GM19455 (cell line): Measurements from ENCODE around the gene PCDHB10.
"Not testable (repeated sequence)": the region's sequence is repeated elsewhere in the genome, so short reads cannot be mapped to it uniquely, and the experiment has no call there.

ENCODE experiments used
- ATAC-seq: cut with Tn5 transposase; IDR thresholded peaks from one replicate; pipeline ENCODE4 v1.9.1; 2021; ENCODE audit not compliant: unreplicated experiment

Gene PCDHB10

DNA sequence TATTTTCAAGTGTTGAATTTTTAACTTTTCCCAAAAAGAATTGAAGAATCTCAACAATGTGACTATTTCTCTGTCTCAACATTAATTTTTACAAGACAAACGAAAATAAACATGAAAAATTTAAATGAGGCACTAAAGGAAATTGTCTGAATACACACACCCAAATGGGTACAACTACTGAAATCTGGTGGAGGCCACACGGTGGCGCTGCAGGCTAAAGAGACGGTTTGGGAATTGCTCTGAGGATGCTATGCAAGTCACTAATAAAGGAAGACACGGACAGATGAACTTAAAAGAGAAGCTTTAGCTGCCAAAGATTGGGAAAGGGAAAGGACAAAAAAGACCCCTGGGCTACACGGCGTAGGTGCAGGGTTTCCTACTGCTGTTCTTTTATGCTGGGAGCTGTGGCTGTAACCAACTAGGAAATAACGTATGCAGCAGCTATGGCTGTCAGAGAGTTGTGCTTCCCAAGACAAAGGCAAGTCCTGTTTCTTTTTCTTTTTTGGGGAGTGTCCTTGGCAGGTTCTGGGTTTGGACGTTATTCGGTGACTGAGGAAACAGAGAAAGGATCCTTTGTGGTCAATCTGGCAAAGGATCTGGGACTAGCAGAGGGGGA, at the start of gene PCDHB10:
Gene PCDHB10, plus strand, starts transcription at position 244 of the 616 bp plus-strand sequence. Its CDS starts 200 bp downstream, at position 444.
- ATAC-seq = no peak

DNA sequence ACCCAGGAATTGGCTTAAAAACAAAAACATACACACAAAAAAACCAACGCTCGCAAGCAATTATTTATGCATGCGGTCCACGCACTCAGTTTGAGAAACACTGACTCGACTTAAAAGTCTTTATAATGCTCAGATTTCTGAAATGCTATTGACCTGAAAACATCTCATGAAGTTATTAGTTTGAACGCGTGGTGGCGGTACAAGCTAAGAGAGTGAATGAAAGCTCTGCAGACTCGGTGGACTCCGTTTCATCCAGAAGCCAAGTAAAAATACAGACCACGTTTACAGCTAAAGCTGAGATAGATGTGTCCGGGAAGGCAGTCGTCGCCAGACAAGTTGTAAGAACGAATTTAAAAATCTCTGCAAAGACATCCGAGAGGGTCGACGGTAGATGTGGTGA, 42.3 kb upstream of the PCDHB10 start, which contains the start of gene PCDHB6:
Gene PCDHB6, plus strand, starts transcription at position 246 of the 400 bp plus-strand sequence. CDS start 201 bp downstream, outside the sequence.
- ATAC-seq = no peak

DNA sequence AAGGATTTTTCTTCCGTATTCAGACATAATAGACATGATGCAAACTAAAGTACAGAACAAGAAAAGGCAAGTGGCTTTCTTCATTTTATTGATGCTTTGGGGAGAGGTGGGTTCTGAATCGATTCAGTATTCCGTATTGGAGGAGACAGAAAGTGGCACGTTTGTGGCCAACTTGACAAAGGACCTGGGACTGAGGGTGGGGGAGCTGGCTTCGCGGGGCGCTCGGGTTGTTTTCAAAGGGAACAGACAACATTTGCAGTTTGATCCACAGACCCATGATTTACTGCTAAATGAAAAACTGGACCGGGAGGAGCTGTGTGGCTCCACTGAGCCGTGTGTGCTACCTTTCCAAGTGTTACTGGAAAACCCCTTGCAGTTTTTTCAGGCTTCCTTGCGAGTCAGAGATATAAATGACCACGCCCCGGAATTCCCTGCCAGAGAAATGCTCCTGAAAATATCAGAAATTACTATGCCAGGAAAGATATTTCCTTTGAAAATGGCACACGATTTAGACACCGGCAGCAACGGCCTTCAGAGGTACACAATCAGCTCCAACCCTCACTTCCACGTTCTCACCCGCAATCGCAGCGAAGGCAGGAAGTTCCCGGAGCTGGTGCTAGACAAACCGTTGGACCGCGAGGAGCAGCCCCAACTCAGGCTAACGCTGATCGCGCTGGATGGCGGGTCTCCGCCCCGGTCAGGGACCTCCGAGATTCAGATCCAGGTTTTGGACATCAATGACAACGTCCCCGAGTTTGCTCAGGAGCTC, 41.7 kb upstream of the PCDHB10 start:
- no peak for ATAC-seq

DNA sequence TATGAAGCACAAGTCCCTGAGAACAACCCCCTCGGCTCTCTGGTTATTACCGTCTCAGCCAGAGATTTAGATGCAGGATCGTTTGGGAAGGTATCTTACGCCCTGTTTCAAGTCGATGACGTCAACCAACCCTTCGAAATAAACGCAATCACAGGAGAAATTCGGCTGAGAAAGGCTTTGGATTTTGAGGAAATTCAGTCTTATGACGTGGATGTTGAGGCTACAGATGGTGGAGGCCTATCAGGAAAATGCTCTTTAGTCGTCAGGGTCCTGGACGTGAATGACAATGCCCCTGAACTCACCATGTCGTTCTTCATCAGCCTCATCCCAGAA, 41.2 kb upstream of the PCDHB10 start:
- ATAC-seq = no peak

DNA sequence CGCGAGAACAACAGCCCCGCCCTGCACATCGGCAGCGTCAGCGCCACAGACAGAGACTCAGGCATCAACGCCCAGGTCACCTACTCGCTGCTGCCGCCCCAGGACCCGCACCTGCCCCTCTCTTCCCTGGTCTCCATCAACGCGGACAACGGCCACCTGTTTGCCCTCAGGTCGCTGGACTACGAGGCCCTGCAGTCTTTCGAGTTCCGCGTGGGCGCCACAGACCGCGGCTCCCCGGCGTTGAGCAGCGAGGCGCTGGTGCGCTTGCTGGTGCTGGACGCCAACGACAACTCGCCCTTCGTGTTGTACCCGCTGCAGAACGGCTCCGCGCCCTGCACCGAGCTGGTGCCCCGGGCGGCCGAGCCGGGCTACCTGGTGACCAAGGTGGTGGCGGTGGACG, 40.5 kb upstream of the PCDHB10 start:
- not testable (repeated sequence) for ATAC-seq

DNA sequence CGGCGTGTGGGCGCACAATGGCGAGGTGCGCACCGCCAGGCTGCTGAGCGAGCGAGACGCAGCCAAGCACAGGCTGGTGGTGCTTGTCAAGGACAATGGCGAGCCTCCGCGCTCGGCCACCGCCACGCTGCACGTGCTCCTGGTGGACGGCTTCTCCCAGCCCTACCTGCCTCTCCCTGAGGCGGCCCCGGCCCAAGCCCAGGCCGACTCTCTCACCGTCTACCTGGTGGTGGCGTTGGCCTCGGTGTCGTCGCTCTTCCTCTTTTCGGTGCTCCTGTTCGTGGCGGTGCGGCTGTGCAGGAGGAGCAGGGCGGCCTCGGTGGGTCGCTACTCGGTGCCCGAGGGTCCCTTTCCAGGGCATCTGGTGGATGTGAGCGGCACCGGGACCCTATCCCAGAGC, 40.1 kb upstream of the PCDHB10 start:
- ATAC-seq = not testable (repeated sequence)

DNA sequence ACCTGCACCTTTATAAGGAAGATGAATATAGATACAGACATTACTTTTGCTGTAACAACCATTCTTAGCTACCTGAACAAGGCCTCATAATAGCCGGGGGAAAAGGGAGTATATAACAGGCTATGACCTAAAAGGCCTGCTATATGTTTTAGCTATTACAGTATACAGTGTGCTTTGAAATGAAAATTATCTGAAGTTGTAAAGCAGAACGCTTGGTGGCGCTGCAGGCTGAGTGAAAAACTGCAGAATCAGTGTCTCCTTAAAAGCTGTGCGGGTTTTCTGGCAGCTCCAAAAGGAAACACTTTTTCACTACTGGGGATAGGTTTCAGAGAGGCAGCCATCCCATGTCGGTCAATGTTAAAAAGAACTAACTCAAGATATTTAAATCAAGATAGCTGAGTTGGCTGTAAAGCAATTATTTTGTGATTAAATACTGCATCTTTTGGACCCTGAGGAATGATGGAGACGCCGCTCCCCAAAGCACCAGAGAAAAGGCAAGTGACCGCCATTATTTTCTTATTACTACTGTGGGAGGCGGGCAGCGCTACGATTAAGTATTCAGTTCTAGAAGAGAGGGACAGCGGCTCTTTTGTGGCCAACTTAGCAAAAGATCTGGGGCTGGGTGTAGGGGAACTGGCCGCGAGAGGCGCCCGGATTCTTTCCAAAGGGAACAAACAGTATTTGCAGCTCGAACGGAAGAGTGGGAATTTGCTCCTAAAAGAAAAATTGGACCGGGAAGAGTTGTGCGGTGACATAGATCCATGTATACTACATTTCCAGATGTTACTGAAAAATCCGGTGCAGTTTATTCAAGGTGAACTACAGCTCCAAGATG, 36.4 kb upstream of the PCDHB10 start:
- ATAC-seq = no peak

DNA sequence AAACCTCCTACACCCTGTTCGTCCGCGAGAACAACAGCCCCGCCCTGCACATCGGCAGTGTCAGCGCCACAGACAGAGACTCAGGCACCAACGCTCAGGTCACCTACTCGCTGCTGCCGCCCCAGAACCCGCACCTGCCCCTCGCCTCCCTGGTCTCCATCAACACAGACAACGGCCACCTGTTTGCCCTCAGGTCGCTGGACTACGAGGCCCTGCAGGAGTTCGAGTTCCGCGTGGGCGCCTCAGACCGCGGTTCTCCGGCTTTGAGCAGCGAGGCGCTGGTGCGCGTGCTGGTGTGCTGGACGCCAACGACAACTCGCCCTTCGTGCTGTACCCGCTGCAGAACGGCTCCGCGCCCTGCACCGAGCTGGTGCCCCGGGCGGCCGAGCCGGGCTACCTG, 34.8 kb upstream of the PCDHB10 start:
- ATAC-seq = not testable (repeated sequence)

DNA sequence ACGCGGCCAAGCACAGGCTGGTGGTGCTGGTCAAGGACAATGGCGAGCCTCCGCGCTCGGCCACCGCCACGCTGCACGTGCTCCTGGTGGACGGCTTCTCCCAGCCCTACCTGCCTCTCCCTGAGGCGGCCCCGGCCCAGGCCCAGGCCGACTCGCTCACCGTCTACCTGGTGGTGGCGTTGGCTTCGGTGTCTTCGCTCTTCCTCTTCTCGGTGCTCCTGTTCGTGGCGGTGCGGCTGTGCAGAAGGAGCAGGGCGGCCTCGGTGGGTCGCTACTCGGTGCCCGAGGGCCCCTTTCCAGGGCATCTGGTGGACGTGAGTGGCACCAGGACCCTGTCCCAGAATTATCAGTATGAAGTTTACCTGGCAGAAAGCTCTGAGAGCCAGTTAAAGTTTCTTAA, 34.3 kb upstream of the PCDHB10 start:
- not testable (repeated sequence) for ATAC-seq

DNA sequence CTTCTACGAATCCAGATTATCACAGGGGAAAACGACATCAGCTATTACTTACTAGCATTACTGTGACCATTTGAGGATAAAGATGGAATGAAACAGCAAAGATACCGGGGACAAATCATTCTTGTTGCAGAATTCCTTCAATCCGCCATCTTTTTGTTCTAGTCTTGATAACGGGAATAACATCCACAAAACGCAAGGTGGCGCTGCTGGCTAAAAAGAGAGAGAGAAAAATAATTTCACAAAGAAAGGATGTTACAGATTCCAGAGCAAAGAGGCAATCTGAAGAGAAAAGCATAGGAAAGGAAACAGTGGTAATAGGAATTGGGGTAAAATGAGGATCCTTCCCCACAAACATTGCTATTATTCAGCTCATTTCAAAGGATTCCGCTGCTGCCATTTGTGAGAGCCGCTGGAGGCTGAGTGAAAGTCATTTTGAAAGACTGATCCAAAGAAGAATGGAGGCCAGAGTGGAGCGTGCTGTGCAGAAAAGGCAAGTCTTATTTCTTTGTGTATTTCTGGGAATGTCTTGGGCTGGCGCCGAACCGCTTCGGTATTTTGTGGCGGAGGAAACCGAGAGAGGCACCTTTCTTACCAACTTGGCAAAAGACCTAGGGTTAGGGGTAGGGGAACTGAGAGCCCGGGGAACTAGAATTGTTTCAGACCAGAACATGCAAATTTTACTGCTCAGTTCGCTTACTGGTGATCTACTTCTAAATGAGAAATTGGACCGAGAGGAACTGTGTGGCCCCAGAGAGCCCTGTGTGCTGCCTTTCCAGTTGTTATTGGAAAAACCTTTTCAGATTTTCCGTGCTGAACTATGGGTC, 19.6 kb upstream of the PCDHB10 start, which contains the start of gene PCDHB7:
Gene PCDHB7, plus strand, starts transcription at position 264 of the 824 bp plus-strand sequence. Its CDS starts 192 bp downstream, at position 456.
- no peak for ATAC-seq

DNA sequence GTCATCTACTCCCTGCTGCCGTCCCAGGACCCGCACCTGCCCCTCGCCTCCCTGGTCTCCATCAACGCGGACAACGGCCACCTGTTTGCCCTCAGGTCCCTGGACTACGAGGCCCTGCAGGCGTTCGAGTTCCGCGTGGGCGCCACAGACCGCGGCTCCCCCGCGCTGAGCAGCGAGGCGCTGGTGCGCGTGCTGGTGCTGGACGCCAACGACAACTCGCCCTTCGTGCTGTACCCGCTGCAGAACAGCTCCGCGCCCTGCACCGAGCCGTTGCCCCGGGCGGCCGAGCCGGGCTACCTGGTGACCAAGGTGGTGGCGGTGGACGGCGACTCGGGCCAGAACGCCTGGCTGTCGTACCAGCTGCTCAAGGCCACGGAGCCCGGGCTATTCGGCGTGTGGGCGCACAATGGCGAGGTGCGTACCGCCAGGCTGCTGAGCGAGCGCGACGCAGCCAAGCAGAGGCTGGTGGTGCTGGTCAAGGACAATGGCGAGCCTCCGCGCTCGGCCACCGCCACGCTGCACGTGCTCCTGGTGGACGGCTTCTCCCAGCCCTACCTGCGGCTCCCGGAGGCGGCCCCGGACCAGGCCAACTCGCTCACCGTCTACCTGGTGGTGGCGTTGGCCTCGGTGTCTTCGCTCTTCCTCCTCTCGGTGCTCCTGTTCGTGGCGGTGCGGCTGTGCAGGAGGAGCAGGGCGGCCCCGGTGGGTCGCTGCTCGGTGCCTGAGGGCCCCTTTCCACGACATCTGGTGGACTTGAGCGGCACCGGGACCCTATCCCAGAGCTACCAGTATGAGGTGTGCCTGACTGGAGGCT, 17.7 kb upstream of the PCDHB10 start:
- not testable (repeated sequence) for ATAC-seq

DNA sequence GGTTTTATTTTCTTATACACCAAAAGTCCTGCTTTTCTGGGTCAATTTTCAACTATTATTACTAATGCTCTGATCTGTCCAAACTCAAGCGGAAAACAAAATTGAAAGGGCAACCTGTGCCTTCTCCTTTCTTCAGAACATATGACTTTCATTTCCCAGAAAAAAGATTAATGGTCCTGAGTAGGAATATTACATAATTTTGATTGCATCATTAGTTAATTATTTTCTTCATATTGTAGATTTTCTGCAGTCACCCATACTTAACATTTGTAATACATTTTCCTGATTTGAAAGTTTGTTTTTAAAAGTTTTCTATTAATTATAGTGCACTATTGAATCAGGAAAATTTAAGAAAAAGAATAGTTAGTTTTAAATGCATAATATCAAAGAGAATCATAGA, 16.2 kb upstream of the PCDHB10 start:
- ATAC-seq = no peak

DNA sequence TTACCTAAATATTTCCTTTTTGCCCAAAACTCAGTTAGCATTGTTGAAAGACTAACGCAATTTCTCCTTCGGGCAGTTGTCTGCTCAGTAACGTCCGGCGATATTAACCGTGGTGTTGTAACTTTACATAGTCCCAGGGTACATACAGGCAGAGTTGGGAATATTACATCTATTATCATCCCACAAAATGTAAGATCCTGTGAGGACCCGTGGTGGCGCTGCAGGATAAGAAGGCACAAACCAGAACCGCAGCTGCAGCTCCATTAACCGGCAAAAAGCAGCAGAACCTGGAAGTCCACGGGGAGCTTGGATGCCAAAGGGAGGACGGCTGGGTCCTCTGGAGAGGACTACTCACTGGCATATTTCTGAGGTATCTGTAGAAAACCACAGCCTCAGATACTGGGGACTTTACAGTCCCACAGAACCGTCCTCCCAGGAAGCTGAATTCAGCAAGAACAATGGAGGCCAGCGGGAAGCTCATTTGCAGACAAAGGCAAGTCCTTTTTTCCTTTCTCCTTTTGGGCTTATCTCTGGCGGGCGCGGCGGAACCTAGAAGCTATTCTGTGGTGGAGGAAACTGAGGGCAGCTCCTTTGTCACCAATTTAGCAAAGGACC, 14.5 kb upstream of the PCDHB10 start, which contains the start of gene PCDHB8:
Gene PCDHB8, plus strand, starts transcription at position 214 of the 615 bp plus-strand sequence. Its CDS starts 245 bp downstream, at position 459.
- ATAC-seq = not testable (repeated sequence)

DNA sequence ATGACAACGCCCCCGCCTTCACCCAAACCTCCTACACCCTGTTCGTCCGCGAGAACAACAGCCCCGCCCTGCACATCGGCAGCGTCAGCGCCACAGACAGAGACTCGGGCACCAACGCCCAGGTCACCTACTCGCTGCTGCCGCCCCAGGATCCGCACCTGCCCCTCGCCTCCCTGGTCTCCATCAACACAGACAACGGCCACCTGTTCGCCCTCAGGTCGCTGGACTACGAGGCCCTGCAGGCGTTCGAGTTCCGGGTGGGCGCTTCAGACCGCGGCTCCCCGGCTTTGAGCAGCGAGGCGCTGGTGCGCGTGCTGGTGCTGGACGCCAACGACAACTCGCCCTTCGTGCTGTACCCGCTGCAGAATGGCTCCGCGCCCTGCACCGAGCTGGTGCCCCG, 12.8 kb upstream of the PCDHB10 start:
- not testable (repeated sequence) for ATAC-seq

DNA sequence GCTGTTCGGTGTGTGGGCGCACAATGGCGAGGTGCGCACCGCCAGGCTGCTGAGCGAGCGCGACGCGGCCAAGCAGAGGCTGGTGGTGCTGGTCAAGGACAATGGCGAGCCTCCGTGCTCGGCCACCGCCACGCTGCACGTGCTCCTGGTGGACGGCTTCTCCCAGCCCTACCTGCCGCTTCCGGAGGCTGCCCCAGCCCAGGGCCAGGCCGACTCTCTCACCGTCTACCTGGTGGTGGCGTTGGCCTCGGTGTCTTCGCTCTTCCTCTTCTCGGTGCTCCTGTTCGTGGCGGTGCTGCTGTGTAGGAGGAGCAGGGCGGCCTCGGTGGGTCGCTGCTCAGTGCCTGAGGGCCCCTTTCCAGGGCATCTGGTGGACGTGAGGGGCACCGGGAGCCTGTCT, 12.3 kb upstream of the PCDHB10 start:
- not testable (repeated sequence) for ATAC-seq

DNA sequence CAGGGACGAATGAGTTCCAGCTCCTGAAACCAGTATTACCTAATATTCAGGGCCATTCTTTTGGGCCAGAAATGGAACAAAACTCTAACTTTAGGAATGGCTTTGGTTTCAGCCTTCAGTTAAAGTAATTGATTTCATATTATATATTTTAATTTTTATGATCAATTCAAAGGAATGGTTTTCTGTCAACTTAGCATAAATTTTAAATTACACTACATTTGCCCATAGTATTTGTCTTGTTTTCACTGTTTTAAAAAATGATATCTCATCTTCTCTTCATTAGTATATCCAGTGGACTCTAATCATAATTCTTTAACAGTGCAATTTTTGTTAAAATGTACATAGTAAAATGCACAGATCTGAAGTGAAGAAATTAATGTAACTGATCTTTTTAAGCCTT, 11.8 kb upstream of the PCDHB10 start:
- no peak for ATAC-seq

DNA sequence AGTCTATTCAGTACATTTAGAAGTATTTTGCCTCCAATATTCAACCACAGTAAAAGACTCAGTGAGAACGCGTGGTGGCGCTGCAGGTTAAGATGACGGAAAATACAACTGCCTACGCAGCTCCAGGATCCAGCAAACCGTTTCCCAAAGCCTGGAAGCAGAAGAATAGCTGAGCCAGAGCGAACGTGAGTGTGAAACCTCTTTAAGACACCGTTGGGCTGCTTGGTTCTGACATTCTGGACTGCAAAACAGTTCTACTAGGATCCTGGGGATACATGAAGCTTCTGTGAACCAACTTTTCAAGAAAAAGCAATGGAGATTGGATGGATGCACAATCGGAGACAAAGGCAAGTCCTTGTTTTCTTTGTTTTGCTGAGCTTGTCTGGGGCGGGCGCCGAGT, 9.9 kb upstream of the PCDHB10 start, which contains the start of gene PCDHB16:
Gene PCDHB16, plus strand, starts transcription at position 140 of the 400 bp plus-strand sequence. Its CDS starts 173 bp downstream, at position 313.
- ATAC-seq = no peak

DNA sequence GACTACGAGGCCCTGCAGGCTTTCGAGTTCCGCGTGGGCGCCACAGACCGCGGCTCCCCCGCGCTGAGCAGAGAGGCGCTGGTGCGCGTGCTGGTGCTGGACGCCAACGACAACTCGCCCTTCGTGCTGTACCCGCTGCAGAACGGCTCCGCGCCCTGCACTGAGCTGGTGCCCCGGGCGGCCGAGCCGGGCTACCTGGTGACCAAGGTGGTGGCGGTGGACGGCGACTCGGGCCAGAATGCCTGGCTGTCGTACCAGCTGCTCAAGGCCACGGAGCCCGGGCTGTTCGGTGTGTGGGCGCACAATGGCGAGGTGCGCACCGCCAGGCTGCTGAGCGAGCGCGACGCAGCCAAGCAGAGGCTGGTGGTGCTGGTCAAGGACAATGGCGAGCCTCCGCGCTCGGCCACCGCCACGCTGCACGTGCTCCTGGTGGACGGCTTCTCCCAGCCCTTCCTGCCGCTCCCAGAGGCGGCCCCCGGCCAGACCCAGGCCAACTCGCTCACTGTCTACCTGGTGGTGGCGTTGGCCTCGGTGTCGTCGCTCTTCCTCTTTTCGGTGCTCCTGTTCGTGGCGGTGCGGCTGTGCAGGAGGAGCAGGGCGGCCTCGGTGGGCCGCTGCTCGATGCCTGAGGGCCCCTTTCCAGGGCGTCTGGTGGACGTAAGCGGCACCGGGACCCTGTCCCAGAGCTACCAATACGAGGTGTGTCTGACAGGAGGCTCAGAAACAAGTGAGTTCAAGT, 7.9 kb upstream of the PCDHB10 start:
- ATAC-seq = not testable (repeated sequence)
